ENCODE measurements around the gene CDH20. TPM values are rescaled to one million over a fixed set of nuclear protein-coding genes. Genes with fewer than 3 reads are reported as not detected.

Gene CDH20
- polyA plus RNA-seq, 1 donor (not counting 4 experiments of a cell fraction or from before 2014, with no cell fraction given) = not detected

DNA sequence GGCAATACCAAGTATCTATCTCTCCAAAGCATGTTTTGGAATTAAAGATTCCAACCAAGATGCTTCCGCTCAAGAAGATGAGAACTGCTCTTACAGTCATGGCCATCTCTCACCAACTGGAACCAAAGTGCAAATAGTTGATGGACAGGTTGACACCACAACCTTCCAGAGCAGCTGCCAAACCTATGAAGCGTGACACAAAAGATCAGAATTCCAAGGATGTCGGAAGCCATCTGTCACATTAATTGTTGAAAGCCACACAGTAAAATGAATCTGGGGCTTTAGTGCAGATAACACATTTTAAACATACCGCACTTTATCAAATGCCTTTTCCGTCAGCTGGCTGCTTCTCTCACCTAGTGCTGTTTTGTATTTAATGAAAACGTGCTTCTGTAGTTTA is 195.7 kb downstream of the CDH20 start:
- TF ChIP-seq EZH2 (IDR thresholded peaks at IDR 0.05; ENCODE audit: low read length) = no peak
- TF ChIP-seq, protein P1, sequence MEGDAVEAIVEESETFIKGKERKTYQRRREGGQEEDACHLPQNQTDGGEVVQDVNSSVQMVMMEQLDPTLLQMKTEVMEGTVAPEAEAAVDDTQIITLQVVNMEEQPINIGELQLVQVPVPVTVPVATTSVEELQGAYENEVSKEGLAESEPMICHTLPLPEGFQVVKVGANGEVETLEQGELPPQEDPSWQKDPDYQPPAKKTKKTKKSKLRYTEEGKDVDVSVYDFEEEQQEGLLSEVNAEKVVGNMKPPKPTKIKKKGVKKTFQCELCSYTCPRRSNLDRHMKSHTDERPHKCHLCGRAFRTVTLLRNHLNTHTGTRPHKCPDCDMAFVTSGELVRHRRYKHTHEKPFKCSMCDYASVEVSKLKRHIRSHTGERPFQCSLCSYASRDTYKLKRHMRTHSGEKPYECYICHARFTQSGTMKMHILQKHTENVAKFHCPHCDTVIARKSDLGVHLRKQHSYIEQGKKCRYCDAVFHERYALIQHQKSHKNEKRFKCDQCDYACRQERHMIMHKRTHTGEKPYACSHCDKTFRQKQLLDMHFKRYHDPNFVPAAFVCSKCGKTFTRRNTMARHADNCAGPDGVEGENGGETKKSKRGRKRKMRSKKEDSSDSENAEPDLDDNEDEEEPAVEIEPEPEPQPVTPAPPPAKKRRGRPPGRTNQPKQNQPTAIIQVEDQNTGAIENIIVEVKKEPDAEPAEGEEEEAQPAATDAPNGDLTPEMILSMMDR (optimal IDR thresholded peaks at IDR 0.05 in 1 of 3, IDR thresholded peaks at IDR 0.05 in 1 of 3, conservative IDR thresholded peaks at IDR 0.05 in 1 of 3; ENCODE audit: extremely low read depth in 1 of 3, insufficient read depth in 2 of 3, low read length in 3 of 3) = no peak
- no peak overlapping the region for H3K27ac ChIP-seq (ENCODE audit: control insufficient read depth, insufficient read depth, low read length)
- FAIRE-seq (no peak), DNase-seq (ENCODE audit: low read depth, low spot score) (no peak)
- H3K4me1 ChIP-seq (ENCODE audit: control insufficient read depth, extremely low read depth, insufficient read depth, low read length) = no peaks in the 10 kb centered on the region
- H2AFZ ChIP-seq (ENCODE audit: control insufficient read depth, low read length) = no peak overlapping the region
- no peaks in the 10 kb centered on the region for H3K79me2 ChIP-seq (ENCODE audit: control insufficient read depth, insufficient read depth, low read length)
- H3K9ac ChIP-seq (ENCODE audit: control insufficient read depth, extremely low read depth, insufficient read depth, low read length) = no peak overlapping the region
- H4K20me1 ChIP-seq (ENCODE audit: control insufficient read depth, extremely low read depth, insufficient read depth, low read length) = no peaks in the 10 kb centered on the region
- no peaks in the 10 kb centered on the region for H3K9me1 ChIP-seq (ENCODE audit: control insufficient read depth, extremely low read depth, insufficient read depth, low read length)
- no peak overlapping the region for H3K4me3 ChIP-seq (ENCODE audit: control insufficient read depth in 2 of 3, extremely low read depth in 1 of 3, insufficient read depth in 2 of 3, low read depth in 1 of 3, low read length in 3 of 3)
- H3K36me3 ChIP-seq (ENCODE audit: control insufficient read depth in 2 of 2, extremely low read depth in 1 of 2, insufficient read depth in 2 of 2, low read length in 2 of 2) = no peaks in the 10 kb centered on the region
- no peak overlapping the region for H3K4me2 ChIP-seq (ENCODE audit: control insufficient read depth, extremely low read depth, insufficient read depth, low read depth, low read length)
- H3K9me3 ChIP-seq (ENCODE audit: control insufficient read depth, low read depth, low read length) = no peaks in the 10 kb centered on the region
- H3K27me3 ChIP-seq (ENCODE audit: control insufficient read depth, extremely low read depth, insufficient read depth, low read length) = no peaks in the 10 kb centered on the region
- dilution Hi-C loops (cut with MboI; ENCODE audit: extremely low pct_ligation_motif_present, low sequenced_read_pairs) = no loop called here

DNA sequence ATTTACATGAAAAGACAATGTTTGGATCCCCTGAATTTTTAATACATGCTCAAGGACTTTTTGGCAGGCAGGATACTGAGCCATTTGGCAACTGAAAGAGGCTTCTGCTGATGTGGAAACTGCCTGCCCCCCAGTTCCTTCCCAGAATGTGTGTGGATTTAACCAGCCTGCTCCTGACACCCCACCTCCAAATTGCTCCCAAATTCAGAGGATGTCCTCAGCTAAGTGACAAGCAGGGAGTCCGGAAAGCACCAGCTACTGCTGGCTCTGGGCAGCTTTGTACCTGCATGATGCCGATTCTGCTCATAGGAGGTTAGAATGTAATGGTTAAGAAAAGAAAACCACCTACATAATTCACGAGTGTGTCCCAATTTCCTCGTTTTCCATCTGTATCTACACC is 197.5 kb downstream of the CDH20 start:
- Histone ChIP-seq H3K9me3 (ENCODE audit: control insufficient read depth, low read depth, low read length) (no peaks in the 10 kb centered on the region), H3K27ac (ENCODE audit: control insufficient read depth, insufficient read depth, low read length) (no peak overlapping the region), H3K9me1 (ENCODE audit: control insufficient read depth, extremely low read depth, insufficient read depth, low read length) (no peaks in the 10 kb centered on the region), H3K9ac (ENCODE audit: control insufficient read depth, extremely low read depth, insufficient read depth, low read length) (no peak overlapping the region), H3K27me3 (ENCODE audit: control insufficient read depth, extremely low read depth, insufficient read depth, low read length) (no peaks in the 10 kb centered on the region), H3K4me3 (ENCODE audit: control insufficient read depth in 2 of 3, extremely low read depth in 1 of 3, insufficient read depth in 2 of 3, low read depth in 1 of 3, low read length in 3 of 3) (no peak overlapping the region), H4K20me1 (ENCODE audit: control insufficient read depth, extremely low read depth, insufficient read depth, low read length) (no peaks in the 10 kb centered on the region), H3K4me1 (ENCODE audit: control insufficient read depth, extremely low read depth, insufficient read depth, low read length) (no peaks in the 10 kb centered on the region), H2AFZ (ENCODE audit: control insufficient read depth, low read length) (no peak overlapping the region), H3K36me3 (ENCODE audit: control insufficient read depth in 2 of 2, extremely low read depth in 1 of 2, insufficient read depth in 2 of 2, low read length in 2 of 2) (no peaks in the 10 kb centered on the region), H3K4me2 (ENCODE audit: control insufficient read depth, extremely low read depth, insufficient read depth, low read depth, low read length) (no peak overlapping the region), H3K79me2 (ENCODE audit: control insufficient read depth, insufficient read depth, low read length) (no peaks in the 10 kb centered on the region)
- FAIRE-seq (no peak), DNase-seq (ENCODE audit: low read depth, low spot score) (no peak)
- dilution Hi-C loops (cut with MboI; ENCODE audit: extremely low pct_ligation_motif_present, low sequenced_read_pairs) = no loop called here
- TF ChIP-seq, protein P1 (optimal IDR thresholded peaks at IDR 0.05 in 1 of 3, IDR thresholded peaks at IDR 0.05 in 1 of 3, conservative IDR thresholded peaks at IDR 0.05 in 1 of 3; ENCODE audit: extremely low read depth in 1 of 3, insufficient read depth in 2 of 3, low read length in 3 of 3) = no peak
- no peak for TF ChIP-seq EZH2 (IDR thresholded peaks at IDR 0.05; ENCODE audit: low read length)
